Right kidney (tissue), 1 donor: ENCODE results near the gene STAC2.

Experiments used
- DNase-seq: peaks from one replicate; pipeline ENCODE4 v3.0.0-alpha.2; 2016

STAC2 gene

GRCh38 chr17:39235555-39236449, 10.1 kb upstream of the STAC2 start:
- DNase-seq = no peak

GRCh38 chr17:39231591-39232551, 6.1 kb upstream of the STAC2 start:
- no peak for DNase-seq

GRCh38 chr17:39231091-39231561, 5.4 kb upstream of the STAC2 start:
- no peak for DNase-seq

- DNase-seq = no peak
Observed at GRCh38 chr17:39230361-39230760, 4.6 kb upstream of the STAC2 start.

- no peak for DNase-seq
Observed at GRCh38 chr17:39229274-39229913, 3.6 kb upstream of the STAC2 start.

GRCh38 chr17:39227364-39227919, 1.7 kb upstream of the STAC2 start:
- no peak for DNase-seq

GRCh38 chr17:39225959-39226683, 376 bp upstream of the STAC2 start:
- no peak for DNase-seq

GRCh38 chr17:39224778-39225307, 902 bp downstream of the STAC2 start:
- peak; percentile 74 for DNase-seq

- no peak for DNase-seq
Observed at GRCh38 chr17:39223907-39224777, 1.6 kb downstream of the STAC2 start.

GRCh38 chr17:39222866-39223834, 2.6 kb downstream of the STAC2 start:
- peak; percentile 36 for DNase-seq

- DNase-seq = no peak
Observed at GRCh38 chr17:39222151-39222550, 3.6 kb downstream of the STAC2 start.

GRCh38 chr17:39221572-39221971, 4.2 kb downstream of the STAC2 start:
- no peak for DNase-seq

- no peak for DNase-seq
Observed at GRCh38 chr17:39219647-39220154, 6.0 kb downstream of the STAC2 start.

- no peak for DNase-seq
Observed at GRCh38 chr17:39218906-39219305, 6.8 kb downstream of the STAC2 start.

- no peak for DNase-seq
Observed at GRCh38 chr17:39217734-39218369, 7.9 kb downstream of the STAC2 start.

- DNase-seq = no peak
Observed at GRCh38 chr17:39213852-39214251, 11.9 kb downstream of the STAC2 start.

GRCh38 chr17:39212841-39213480, 12.8 kb downstream of the STAC2 start:
- no peak for DNase-seq
